ENCODE measurements around the gene APBA3. TPM values are rescaled to one million over a fixed set of nuclear protein-coding genes. Genes with fewer than 3 reads are reported as not detected.

Gene APBA3, protein sequence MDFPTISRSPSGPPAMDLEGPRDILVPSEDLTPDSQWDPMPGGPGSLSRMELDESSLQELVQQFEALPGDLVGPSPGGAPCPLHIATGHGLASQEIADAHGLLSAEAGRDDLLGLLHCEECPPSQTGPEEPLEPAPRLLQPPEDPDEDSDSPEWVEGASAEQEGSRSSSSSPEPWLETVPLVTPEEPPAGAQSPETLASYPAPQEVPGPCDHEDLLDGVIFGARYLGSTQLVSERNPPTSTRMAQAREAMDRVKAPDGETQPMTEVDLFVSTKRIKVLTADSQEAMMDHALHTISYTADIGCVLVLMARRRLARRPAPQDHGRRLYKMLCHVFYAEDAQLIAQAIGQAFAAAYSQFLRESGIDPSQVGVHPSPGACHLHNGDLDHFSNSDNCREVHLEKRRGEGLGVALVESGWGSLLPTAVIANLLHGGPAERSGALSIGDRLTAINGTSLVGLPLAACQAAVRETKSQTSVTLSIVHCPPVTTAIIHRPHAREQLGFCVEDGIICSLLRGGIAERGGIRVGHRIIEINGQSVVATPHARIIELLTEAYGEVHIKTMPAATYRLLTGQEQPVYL
- total RNA-seq = 10 to 100 TPM; 27.5 to 42.2 TPM
- polyA plus RNA-seq (2013, experiment 1 of 2) = 23.5 TPM
- polyA plus RNA-seq (2013, experiment 2 of 2) = 22.8 TPM
- long read RNA-seq, experiment 1, partial matches to known transcripts = 0 of 5 reads
- long read RNA-seq, experiment 1, other reads (novel, unspliced or antisense) = 3 of 5 reads
- long read RNA-seq, experiment 2, transcript APBA3-201 (11 exons, 2,075 nt) = major isoform, 28 of 36 reads
- long read RNA-seq, experiment 2, partial matches to known transcripts = 1 of 36 reads
- long read RNA-seq, experiment 2, other reads (novel, unspliced or antisense) = 7 of 36 reads
- long read RNA-seq, experiment 3, transcript APBA3-201 (11 exons, 2,075 nt) = major isoform, 79 of 105 reads
- long read RNA-seq, experiment 3, partial matches to known transcripts = 1 of 105 reads
- long read RNA-seq, experiment 3, other reads (novel, unspliced or antisense) = 24 of 105 reads
- long read RNA-seq, experiment 4, partial matches to known transcripts = 1 of 2 reads
- long read RNA-seq, experiment 4, other reads (novel, unspliced or antisense) = 0 of 2 reads

DNA sequence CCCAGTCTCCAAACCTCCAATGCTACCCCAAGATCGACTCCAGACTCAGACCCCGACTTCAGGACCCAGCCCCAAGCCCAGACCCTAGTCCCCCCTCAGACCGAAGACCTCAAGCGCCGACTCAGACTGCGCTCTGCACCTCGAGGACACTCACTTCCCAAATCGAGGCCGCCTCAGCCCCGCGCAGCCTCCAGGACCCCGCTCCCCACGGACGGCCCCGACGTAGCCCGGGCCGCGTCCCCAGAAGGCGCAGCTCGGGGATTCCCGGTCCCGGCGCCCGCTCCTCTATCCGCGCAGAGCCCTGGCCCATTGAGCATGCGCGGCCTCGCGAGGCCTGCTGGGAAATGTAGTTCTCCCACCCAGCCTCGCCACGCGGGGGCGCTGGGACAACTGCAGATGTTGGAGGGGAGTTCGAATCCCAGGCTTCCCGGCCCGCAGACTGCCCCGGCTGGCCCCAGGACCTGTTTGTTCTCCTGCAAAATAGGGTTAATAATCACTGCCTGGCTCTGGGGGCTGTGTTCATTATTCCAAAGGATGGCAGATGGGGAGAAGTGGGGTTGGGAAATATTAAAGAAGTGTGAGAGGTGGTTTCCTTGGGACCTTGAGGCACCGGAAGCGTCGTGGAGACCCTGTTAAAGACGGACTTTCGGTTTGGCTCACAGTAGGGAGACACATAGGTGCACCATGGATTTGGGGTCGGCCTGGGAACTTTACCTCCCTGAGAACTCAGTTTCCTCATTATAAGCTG lies at the start of gene APBA3:
Gene APBA3, minus strand, starts transcription at position 311 of the 748 bp plus-strand sequence. CDS start 1,428 bp downstream, outside the sequence.
- Histone ChIP-seq H3K9me3 (ENCODE audit: control insufficient read depth, low read length) (no peaks in the 10 kb centered on the region), H3K27ac (ENCODE audit: low read depth, low read length) (peak within 1 kb of the TSS; percentile 96), H3K9ac (ENCODE audit: extremely low read depth, low read length, poor library complexity, severe bottlenecking) (peak within 1 kb of the TSS; percentile 90), H3K36me3 (ENCODE audit: control insufficient read depth, insufficient read depth, low read length) (peaks cover 5% of the 10 kb centered on the region), H3K4me3 (ENCODE audit: low read length) (peak within 1 kb of the TSS; percentile 94), H3K27me3 (ENCODE audit: control insufficient read depth, insufficient read depth, low read length, poor library complexity, severe bottlenecking) (no peaks in the 10 kb centered on the region), H3K4me1 (ENCODE audit: control insufficient read depth, insufficient read depth, low read length) (no peaks in the 10 kb centered on the region)
- DNase-seq = peak; percentile 98
- H3K9me3 Mint-ChIP-seq = no peaks in the 10 kb centered on the region
- TF ChIP-seq, protein P1, sequence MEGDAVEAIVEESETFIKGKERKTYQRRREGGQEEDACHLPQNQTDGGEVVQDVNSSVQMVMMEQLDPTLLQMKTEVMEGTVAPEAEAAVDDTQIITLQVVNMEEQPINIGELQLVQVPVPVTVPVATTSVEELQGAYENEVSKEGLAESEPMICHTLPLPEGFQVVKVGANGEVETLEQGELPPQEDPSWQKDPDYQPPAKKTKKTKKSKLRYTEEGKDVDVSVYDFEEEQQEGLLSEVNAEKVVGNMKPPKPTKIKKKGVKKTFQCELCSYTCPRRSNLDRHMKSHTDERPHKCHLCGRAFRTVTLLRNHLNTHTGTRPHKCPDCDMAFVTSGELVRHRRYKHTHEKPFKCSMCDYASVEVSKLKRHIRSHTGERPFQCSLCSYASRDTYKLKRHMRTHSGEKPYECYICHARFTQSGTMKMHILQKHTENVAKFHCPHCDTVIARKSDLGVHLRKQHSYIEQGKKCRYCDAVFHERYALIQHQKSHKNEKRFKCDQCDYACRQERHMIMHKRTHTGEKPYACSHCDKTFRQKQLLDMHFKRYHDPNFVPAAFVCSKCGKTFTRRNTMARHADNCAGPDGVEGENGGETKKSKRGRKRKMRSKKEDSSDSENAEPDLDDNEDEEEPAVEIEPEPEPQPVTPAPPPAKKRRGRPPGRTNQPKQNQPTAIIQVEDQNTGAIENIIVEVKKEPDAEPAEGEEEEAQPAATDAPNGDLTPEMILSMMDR (conservative IDR thresholded peaks at IDR 0.05) = peak; percentile 76
- H3K27me3 Mint-ChIP-seq (ENCODE audit: insufficient read depth) = no peaks in the 10 kb centered on the region
- H3K27ac Mint-ChIP-seq = peak within 1 kb of the TSS; percentile 99
- H3K4me3 Mint-ChIP-seq = peak within 1 kb of the TSS; percentile 93
- no peaks in the 10 kb centered on the region for H3K4me1 Mint-ChIP-seq
- WGBS, 2 experiments (ENCODE audit: insufficient coverage in 1 of 2, insufficient read length in 1 of 2) = 8 to 23% methylated on average over 8 to 45 of the region's 45 CpGs
- H3K36me3 Mint-ChIP-seq (ENCODE audit: low read depth) = peaks cover 17% of the 10 kb centered on the region

DNA sequence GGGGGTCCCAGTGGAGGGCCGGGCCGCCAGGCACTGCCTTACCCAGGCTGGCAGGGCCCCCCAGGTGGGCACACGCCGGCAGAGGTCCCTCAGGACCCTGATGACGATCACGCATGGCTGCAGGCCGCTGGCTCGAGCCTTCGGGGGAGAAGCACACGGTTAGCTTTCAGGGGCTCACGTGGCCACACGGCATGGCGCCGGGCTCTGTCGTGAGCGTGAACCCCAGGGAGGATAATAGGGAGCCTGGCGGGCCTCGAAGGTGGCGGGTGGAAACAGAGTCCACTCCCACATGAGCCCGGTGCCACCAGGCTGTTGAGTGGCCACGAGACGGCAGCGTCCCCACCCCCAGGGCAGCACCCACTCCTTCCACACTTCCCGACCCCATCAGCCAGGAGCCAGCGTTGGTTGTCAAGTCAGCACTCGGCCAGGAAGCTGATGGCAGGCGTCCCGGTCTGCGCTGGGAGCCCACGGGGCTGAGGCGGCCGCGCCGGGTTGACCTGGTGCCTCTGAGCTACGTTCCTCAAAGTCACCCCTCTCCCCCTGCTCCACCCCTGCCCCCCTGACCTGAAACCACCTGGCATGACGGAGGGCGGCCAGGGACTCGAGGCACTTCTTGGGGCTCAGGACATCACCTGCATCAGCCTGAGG lies 49.3 kb upstream of the APBA3 start:
- H3K27ac ChIP-seq (ENCODE audit: low read depth, low read length) = no peak overlapping the region
- no peaks in the 10 kb centered on the region for H3K4me1 Mint-ChIP-seq
- H3K36me3 Mint-ChIP-seq (ENCODE audit: low read depth) = no peaks in the 10 kb centered on the region

More for the DNA sequence above, 49.3 kb upstream of the APBA3 start:
- Histone ChIP-seq H3K4me3 (ENCODE audit: low read length) (no peak overlapping the region), H3K4me1 (ENCODE audit: control insufficient read depth, insufficient read depth, low read length) (no peaks in the 10 kb centered on the region), H3K9me3 (ENCODE audit: control insufficient read depth, low read length) (no peaks in the 10 kb centered on the region), H3K36me3 (ENCODE audit: control insufficient read depth, insufficient read depth, low read length) (no peaks in the 10 kb centered on the region), H3K27me3 (ENCODE audit: control insufficient read depth, insufficient read depth, low read length, poor library complexity, severe bottlenecking) (no peaks in the 10 kb centered on the region), H3K9ac (ENCODE audit: extremely low read depth, low read length, poor library complexity, severe bottlenecking) (no peak overlapping the region)
- Mint-ChIP-seq H3K9me3 (no peaks in the 10 kb centered on the region), H3K4me3 (no peak overlapping the region), H3K27me3 (ENCODE audit: insufficient read depth) (no peaks in the 10 kb centered on the region), H3K27ac (no peak overlapping the region)
- no peak for DNase-seq
- 90 to 94% methylated on average over 8 to 38 of the region's 38 CpGs for WGBS, 2 experiments (ENCODE audit: insufficient coverage in 1 of 2, insufficient read length in 1 of 2)
- TF ChIP-seq, protein P1 (conservative IDR thresholded peaks at IDR 0.05) = no peak
